SK-N-DZ (cell line): ENCODE results near the gene ARGFX.
"Not testable (repeated sequence)": the region's sequence is repeated elsewhere in the genome, so short reads cannot be mapped to it uniquely, and the experiment has no call there.

Source experiments
- DNase-seq: peaks from one replicate; pipeline ENCODE4 v3.0.0-alpha.2; 2015; ENCODE audit warnings: low spot score

The ARGFX gene

DNA sequence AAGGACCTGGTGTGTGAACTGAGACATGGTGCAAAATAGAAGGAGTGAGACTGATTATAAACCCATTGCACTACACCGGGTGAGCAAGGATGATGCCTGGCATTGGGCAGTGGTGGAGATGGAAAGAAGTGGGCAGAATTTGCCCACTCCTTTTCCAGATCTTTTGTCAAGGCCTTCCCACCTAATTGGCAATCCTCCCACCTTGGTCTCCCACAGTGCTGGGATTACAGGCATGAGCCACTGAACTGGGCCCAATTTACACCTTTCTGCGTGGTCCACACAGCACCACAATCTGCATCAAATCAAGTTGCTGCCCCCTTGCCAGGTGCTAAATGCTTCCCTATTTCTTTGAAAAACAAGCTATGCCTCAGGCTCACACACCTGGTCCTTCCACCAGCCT, 30.8 kb downstream of the ARGFX start:
- DNase-seq: no peak

DNA sequence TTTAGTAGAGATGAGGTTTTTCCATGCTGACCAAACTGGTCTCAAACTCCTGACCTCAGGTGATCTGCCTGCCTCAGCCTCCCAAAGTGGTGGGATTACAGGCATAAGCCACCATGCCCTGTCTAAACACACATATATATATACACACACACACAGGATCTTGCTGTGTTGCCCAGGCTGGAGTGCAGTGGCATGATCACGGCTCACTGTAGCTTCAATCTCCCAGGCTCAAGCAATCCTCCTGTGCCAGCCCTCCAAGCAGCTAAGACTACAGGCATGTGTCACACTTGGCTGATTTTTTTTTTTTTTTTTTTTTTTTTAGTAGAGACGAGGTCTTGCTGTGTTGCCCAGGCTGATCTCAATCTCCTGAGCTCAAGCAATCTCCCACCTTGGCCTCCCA, 32.2 kb downstream of the ARGFX start:
- not testable (repeated sequence) for DNase-seq

DNA sequence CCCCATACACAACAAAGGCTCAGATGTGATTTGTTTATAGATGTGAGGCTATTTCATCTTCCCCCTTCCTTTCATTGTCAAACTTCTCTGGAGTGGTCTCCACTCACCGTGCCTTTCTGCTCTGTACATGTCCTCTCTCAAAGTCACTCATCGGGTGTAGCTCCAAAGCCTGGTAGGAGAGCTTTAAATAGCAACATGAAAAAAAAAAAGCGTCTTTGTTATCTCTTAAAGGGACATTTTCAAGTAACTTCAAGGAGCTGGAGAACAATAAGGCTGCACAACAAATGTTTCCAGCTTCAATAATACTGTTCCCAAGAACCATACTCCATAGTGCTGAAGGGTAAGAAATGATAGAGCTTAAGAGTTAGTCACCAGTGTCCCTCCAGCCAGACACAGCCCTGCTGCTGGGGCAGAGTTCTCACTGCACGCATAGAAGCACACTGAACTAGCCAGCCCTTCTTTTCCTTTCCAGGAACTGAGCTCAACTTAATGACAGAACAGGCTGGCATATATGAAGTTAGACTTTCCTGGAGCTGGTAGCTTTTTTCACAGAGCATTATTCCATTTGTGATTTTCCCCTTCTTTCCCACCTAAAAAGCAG, 33.6 kb downstream of the ARGFX start:
- DNase-seq: no peak

DNA sequence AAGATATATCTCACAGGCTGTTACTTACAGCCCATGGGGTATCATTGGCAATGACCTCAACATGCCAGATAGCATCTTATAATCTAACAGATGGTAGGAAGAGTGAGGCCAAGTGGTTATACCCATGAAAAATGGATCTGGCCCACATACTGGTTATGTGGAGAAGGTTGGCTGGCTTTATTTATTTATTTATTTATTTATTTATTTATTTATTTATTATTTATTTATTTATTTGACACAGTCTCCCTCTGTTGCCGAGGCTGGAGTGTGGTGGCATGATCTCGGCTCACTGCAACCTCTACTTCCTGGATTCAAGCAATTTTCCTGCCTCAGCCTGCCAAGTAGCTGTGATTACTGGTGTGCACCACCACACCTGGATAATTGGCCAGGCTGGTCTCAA, 37.0 kb downstream of the ARGFX start:
- DNase-seq: no peak

DNA sequence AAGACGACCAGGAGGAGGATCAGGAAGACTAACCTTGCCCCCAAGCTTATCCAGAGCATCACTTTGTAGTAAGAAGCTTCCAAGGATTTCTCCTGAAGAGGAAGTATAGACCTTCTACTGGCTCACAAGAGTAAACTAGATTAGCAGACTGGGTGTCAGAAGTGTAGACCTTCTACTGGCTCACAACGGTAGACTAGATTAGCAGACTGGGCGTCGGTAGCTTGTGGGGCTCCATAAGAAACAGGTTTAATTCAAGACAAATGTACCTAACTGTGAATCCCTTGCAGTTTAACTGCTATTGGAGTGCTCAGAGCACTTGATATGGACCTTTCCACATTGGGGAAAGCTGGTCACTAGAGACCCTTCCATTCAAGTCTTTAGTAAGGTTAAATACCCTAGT, 38.4 kb downstream of the ARGFX start:
- no peak for DNase-seq
